B cell (primary cell): Measurements from ENCODE around the gene CPA2. TPM values are rescaled to one million over a fixed set of nuclear protein-coding genes. Genes with fewer than 3 reads are reported as not detected.

Experiments used
- ATAC-seq: fragments of 200-7000 bp; cut with Tn5 transposase; one replicate; pipeline ENCODE4 v1.10.0; 2021; ENCODE audit warnings: low read depth, mild to moderate bottlenecking, moderate number of reproducible peaks, moderate library complexity
- CTCF ChIA-PET: fragments of 350-600 bp; sonication (Branson Sonifier 250); formaldehyde crosslinking; loops from one replicate; lab custom pipeline; 2021; ENCODE audit warnings: antibody characterized with exemption, inconsistent platforms; lab: Charles Lee
- POLR2A ChIA-PET: fragments of 350-600 bp; sonication (Branson Sonifier 250); formaldehyde crosslinking; loops from one replicate; lab custom pipeline; 2021; ENCODE audit warnings: antibody characterized with exemption; lab: Charles Lee
- DNase-seq: peaks from one replicate; pipeline ENCODE4 v3.0.0; 2013
- H2AFZ ChIP-seq: 2 replicates; pipeline ENCODE4 v1.6.1; 2012; ENCODE audit warnings: mild to moderate bottlenecking, low read depth, low read length; ENCODE audit not compliant: insufficient read depth, poor library complexity, severe bottlenecking
- H3K27ac ChIP-seq, 2 donors: 1 replicate in 1 of 2; 2 replicates in 1 of 2; pipeline ENCODE4 v1.5.1; 2012 to 2013; ENCODE audit warnings: low read length in 2 of 2, mild to moderate bottlenecking in 2 of 2, moderate library complexity in 1 of 2
- H3K27me3 ChIP-seq, 4 experiments: fragments of 200-600 bp in 1 of 4; sonication (generic) in 1 of 4; replicated peaks in 1 of 4; 1 replicate in 2 of 4; 2 replicates in 2 of 4; pipeline versions ENCODE4 v1.6.1 to v1.7.0; 2013 to 2016; ENCODE audit warnings: low read length in 3 of 4, mild to moderate bottlenecking in 2 of 4, mixed read lengths in 1 of 4, moderate library complexity in 1 of 4; ENCODE audit not compliant: insufficient read depth in 4 of 4, control insufficient read depth in 3 of 4; ENCODE audit errors: control extremely low read depth in 1 of 4
- H3K36me3 ChIP-seq, 2 experiments: replicated peaks in 1 of 2; 1 replicate in 1 of 2; 2 replicates in 1 of 2; pipeline versions ENCODE4 v1.6.1 to v1.7.1; 2013; ENCODE audit warnings: low read length in 1 of 2; ENCODE audit not compliant: insufficient read depth in 2 of 2, control insufficient read depth in 1 of 2; ENCODE audit errors: control extremely low read depth in 1 of 2, extremely low read depth in 1 of 2
- H3K4me1 ChIP-seq, 2 donors: fragments of 200-600 bp in 1 of 2; sonication (generic) in 1 of 2; 1 replicate in 1 of 2; 2 replicates in 1 of 2; pipeline versions ENCODE4 v1.5.1 to v1.6.1; 2013 to 2017; ENCODE audit warnings: low read length in 2 of 2; ENCODE audit not compliant: control insufficient read depth in 2 of 2, insufficient read depth in 2 of 2
- H3K4me2 ChIP-seq: replicated peaks from 2 replicates; pipeline ENCODE3; 2012; ENCODE audit warnings: mild to moderate bottlenecking, low read depth, low read length; ENCODE audit not compliant: poor library complexity, severe bottlenecking
- H3K4me3 ChIP-seq, 5 experiments: fragments of 200-600 bp in 1 of 5; sonication (generic) in 1 of 5; 1 replicate in 3 of 5; 2 replicates in 2 of 5; pipeline versions ENCODE4 v1.5.1 to v1.7.0; 2011 to 2016; ENCODE audit warnings: low read length in 4 of 5, mild to moderate bottlenecking in 4 of 5, low read depth in 2 of 5, control low read depth in 1 of 5, moderate library complexity in 1 of 5; ENCODE audit not compliant: insufficient read depth in 1 of 5; ENCODE audit errors: control extremely low read depth in 1 of 5, extremely low read depth in 1 of 5
- H3K79me2 ChIP-seq: fragments of 200-600 bp; sonication (generic); one replicate; pipeline ENCODE4 v1.6.0; 2016; ENCODE audit warnings: low read length; ENCODE audit not compliant: control insufficient read depth, insufficient read depth
- H3K9ac ChIP-seq: fragments of 200-600 bp; sonication (generic); 2 replicates; pipeline ENCODE4 v1.6.1; 2017; ENCODE audit warnings: mild to moderate bottlenecking, low read length, moderate library complexity
- H3K9me3 ChIP-seq, 3 donors: one replicate each; pipeline versions ENCODE4 v1.6.1 to v1.7.1; 2013; ENCODE audit warnings: low read length in 2 of 3; ENCODE audit not compliant: control insufficient read depth in 2 of 3, insufficient read depth in 1 of 3; ENCODE audit errors: control extremely low read depth in 1 of 3
- H4K20me1 ChIP-seq: 2 replicates; pipeline ENCODE4 v1.6.0; 2012; ENCODE audit warnings: mild to moderate bottlenecking, low read length; ENCODE audit not compliant: insufficient read depth, control insufficient read depth, poor library complexity, severe bottlenecking
- H3K27ac Mint-ChIP-seq: one replicate; pipeline ENCODE4 v1.8.0; 2021; ENCODE audit warnings: mixed read lengths
- H3K27me3 Mint-ChIP-seq: one replicate; pipeline ENCODE4 v1.8.0; 2021; ENCODE audit warnings: mixed read lengths
- H3K4me1 Mint-ChIP-seq: one replicate; pipeline ENCODE4 v1.8.0; 2021; ENCODE audit warnings: mixed read lengths
- H3K4me3 Mint-ChIP-seq: one replicate; pipeline ENCODE4 v1.8.0; 2021; ENCODE audit warnings: mixed read lengths
- H3K9me3 Mint-ChIP-seq: one replicate; pipeline ENCODE4 v1.8.0; 2022; ENCODE audit warnings: mixed read lengths; ENCODE audit not compliant: insufficient read depth
- EZH2 ChIP-seq: IDR thresholded peaks from 2 replicates; pipeline ENCODE4 v1.6.1; 2012; ENCODE audit warnings: borderline replicate concordance, low read depth, mild to moderate bottlenecking, moderate library complexity, low read length; ENCODE audit not compliant: insufficient read depth, poor library complexity, severe bottlenecking
- WGBS: methylation state at CpG from one replicate; pipeline ENCODE4 v1.1.5; 2013; ENCODE audit warnings: missing lambda C conversion rate; ENCODE audit not compliant: insufficient coverage; 5-methylcytosine and 5-hydroxymethylcytosine counted together
- intact Hi-C: fragments of 100-400 bp; cut with micrococcal nuclease; formaldehyde crosslinking; loops from one replicate; pipeline ENCODE4 v1.10.0; 2022
- polyA plus RNA-seq: library from polyadenylated mRNA; depleted of rRNA; stranded (reverse); fragments of >200 nt; gene quantifications from 2 replicates; pipeline ENCODE4 v1.2.3, GENCODE V29; 2012
- total RNA-seq, 2 donors: library from RNA; stranded (reverse); fragments of 120-200 nt in 1 of 2; gene quantifications; 1 replicate in 1 of 2; 2 replicates in 1 of 2; pipeline versions ENCODE4 v1.2.3 to v1.2.4, GENCODE V29; 2013 to 2022
- TF ChIP-seq, protein P1 (sequence below): fragments of 200-600 bp; IDR thresholded peaks from one replicate; pipeline ENCODE4 v1.8.0; 2022; ENCODE audit warnings: antibody characterized with exemption, mild to moderate bottlenecking

CPA2 gene
- total and polyA plus RNA-seq, 2 donors (not counting 1 experiment from before 2014, with no cell fraction given), result not detected

DNA sequence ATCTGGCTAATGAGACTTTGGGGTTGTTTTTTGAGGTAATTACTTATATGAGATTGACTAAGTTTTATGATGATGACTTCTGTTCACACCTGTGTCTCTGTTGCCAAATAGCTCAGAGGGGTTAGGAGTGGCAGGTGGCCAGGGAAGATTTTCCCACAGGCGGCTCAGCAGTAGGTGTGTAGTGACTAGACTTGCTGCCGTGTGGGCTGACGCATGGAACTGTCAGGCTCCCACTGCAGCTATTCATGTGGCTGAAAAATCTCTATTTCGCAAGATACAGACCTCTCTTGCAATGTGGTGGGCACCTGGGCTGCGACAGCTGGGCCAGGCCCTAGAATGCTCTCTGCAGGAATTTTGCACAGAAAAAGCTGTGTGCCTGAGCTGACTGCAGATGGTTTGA is 27.7 kb downstream of the CPA2 start:
- Histone ChIP-seq H3K4me1 (peaks cover 9 to 11% of the 10 kb centered on the region in 2 donors), H3K79me2 (no peaks in the 10 kb centered on the region), H3K27ac (no peak overlapping the region), H3K4me3 (no peak overlapping the region), H4K20me1 (no peaks in the 10 kb centered on the region), H3K9ac (no peak overlapping the region), H3K4me2 (no peak overlapping the region), H3K27me3 (peaks cover 0 to 3% (median 0%) of the 10 kb centered on the region in 4 experiments), H3K9me3 (no peaks in the 10 kb centered on the region), H3K36me3 (no peaks in the 10 kb centered on the region), H2AFZ (no peak overlapping the region)
- whole genome bisulfite sequencing, result 71% methylated on average over 5 of the region's 5 CpGs
- CTCF ChIA-PET, result no interaction called here
- DNase-seq (no peak), ATAC-seq (no peak)
- Mint-ChIP-seq H3K27me3 (no peaks in the 10 kb centered on the region), H3K9me3 (no peaks in the 10 kb centered on the region), H3K4me3 (no peak overlapping the region), H3K4me1 (peaks cover 6% of the 10 kb centered on the region), H3K27ac (no peak overlapping the region)
- TF ChIP-seq EZH2, result no peak
- TF ChIP-seq, protein P1, sequence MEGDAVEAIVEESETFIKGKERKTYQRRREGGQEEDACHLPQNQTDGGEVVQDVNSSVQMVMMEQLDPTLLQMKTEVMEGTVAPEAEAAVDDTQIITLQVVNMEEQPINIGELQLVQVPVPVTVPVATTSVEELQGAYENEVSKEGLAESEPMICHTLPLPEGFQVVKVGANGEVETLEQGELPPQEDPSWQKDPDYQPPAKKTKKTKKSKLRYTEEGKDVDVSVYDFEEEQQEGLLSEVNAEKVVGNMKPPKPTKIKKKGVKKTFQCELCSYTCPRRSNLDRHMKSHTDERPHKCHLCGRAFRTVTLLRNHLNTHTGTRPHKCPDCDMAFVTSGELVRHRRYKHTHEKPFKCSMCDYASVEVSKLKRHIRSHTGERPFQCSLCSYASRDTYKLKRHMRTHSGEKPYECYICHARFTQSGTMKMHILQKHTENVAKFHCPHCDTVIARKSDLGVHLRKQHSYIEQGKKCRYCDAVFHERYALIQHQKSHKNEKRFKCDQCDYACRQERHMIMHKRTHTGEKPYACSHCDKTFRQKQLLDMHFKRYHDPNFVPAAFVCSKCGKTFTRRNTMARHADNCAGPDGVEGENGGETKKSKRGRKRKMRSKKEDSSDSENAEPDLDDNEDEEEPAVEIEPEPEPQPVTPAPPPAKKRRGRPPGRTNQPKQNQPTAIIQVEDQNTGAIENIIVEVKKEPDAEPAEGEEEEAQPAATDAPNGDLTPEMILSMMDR, result no peak
- intact Hi-C loops, result no loop called here
- POLR2A ChIA-PET, result no interaction called here

DNA sequence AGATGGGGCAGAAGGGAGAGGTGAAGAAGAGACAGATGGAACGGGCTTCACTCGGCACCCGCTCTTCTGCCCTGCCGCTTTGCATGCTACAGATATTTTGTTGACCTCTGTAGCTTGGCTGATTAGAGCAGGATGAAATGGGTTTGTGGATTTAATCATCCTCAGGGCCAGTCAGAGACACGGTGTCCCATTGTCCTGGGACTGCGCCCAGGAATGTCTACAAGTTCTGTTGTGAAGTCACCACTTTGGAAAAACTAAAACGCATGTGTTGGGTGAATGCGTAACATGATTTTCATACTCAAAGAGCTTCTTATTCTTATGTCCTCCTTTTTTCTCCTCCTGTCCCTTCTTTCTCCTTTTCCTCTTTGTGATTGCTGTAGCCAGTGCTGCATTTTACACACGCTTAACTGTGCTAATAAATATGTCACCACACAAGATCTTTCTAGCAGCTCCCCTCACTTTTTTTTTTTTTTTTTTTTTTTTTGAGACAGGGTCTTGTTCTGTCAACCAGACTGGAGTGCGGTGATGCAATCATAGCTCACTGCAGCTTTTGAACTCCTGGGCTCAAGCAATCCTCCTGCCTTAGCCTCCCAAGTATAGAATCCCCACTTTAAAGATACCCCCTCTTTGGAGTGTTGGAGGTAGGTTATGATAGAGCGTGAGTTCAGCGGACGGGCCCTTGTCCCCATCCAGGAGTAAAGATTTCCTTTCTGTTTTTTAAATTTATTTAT is 29.7 kb downstream of the CPA2 start:
- H3K4me3 ChIP-seq, result no peak overlapping the region
- 90% methylated on average over 6 of the region's 13 CpGs for WGBS
- no peak overlapping the region for H3K27ac ChIP-seq
- H3K9ac ChIP-seq, result no peak overlapping the region
- peaks cover 0 to 3% (median 0%) of the 10 kb centered on the region in 4 experiments for H3K27me3 ChIP-seq
- peaks cover 8% of the 10 kb centered on the region for H3K27me3 Mint-ChIP-seq
- ATAC-seq (no peak), DNase-seq (no peak)
- no peaks in the 10 kb centered on the region for H3K79me2 ChIP-seq
- no peaks in the 10 kb centered on the region for H3K9me3 Mint-ChIP-seq
- H3K4me1 Mint-ChIP-seq, result peaks cover 6% of the 10 kb centered on the region
- TF ChIP-seq, protein P1, result no peak
- no peak for TF ChIP-seq EZH2
- ChIA-PET POLR2A (no interaction called here), CTCF (no interaction called here)
- H3K36me3 ChIP-seq, result no peaks in the 10 kb centered on the region
- intact Hi-C loops, result no loop called here
- H4K20me1 ChIP-seq, result no peaks in the 10 kb centered on the region
- no peak overlapping the region for H3K4me2 ChIP-seq
- no peaks in the 10 kb centered on the region for H3K9me3 ChIP-seq
- H2AFZ ChIP-seq, result no peak overlapping the region
- no peak overlapping the region for H3K4me3 Mint-ChIP-seq
- no peak overlapping the region for H3K27ac Mint-ChIP-seq
- H3K4me1 ChIP-seq, result peaks cover 9 to 11% of the 10 kb centered on the region in 2 donors
